GM12873 (cell line): ENCODE measurements around the gene HTD2.

Source experiments
- CTCF ChIP-seq: IDR thresholded peaks from 2 replicates; pipeline ENCODE4 v1.5.1; 2012; ENCODE audit warnings: low read depth, mild to moderate bottlenecking, moderate library complexity, low read length, control low read depth; ENCODE audit not compliant: insufficient read depth; ENCODE audit errors: missing control alignments

HTD2 gene

GRCh38 chr3:58305882-58306711, at the start of gene HTD2, which contains the start of gene RPP14:
HTD2 (plus strand) TSS chr3:58306520; CDS start chr3:58317614, 11,094 bp downstream.
RPP14 (plus strand) TSS chr3:58306245; CDS start chr3:58310330, 4,085 bp downstream.
- TF ChIP-seq CTCF = peak; percentile 96

GRCh38 chr3:58258392-58259055, 47.8 kb upstream of the HTD2 start:
- no peak for TF ChIP-seq CTCF

- no peak for TF ChIP-seq CTCF
Observed at GRCh38 chr3:58260261-58260731, 46.0 kb upstream of the HTD2 start.

- TF ChIP-seq CTCF = no peak
Observed at GRCh38 chr3:58260733-58261132, 45.6 kb upstream of the HTD2 start.

- TF ChIP-seq CTCF = no peak
Observed at GRCh38 chr3:58261954-58262666, 44.2 kb upstream of the HTD2 start.

GRCh38 chr3:58266577-58266976, 39.7 kb upstream of the HTD2 start:
- no peak for TF ChIP-seq CTCF

GRCh38 chr3:58269356-58269755, 37.0 kb upstream of the HTD2 start:
- no peak for TF ChIP-seq CTCF
